Measurements from ENCODE around the gene GAGE12G. TPM values are rescaled to one million over a fixed set of nuclear protein-coding genes. Genes with fewer than 3 reads are reported as not detected.
"Not testable (repeated sequence)": the region's sequence is repeated elsewhere in the genome, so short reads cannot be mapped to it uniquely, and the experiment has no call there.

Gene GAGE12G
- not detected in 2 replicates for total RNA-seq

- DNase-seq (ENCODE audit: extremely low read depth, low read depth, low spot score) = not testable (repeated sequence)
Observed at GRCh38 chrX:49570100-49570499, at the start of gene GAGE12G. GAGE12G (plus strand) TSS chrX:49570400; CDS start chrX:49571555, 1,155 bp downstream.

- not testable (repeated sequence) for DNase-seq (ENCODE audit: extremely low read depth, low read depth, low spot score)
Observed at GRCh38 chrX:49531877-49532276, 38.3 kb upstream of the GAGE12G start, which contains the start of gene GAGE12C. GAGE12C (plus strand) TSS chrX:49532177; CDS start chrX:49533332, 1,155 bp downstream.

GRCh38 chrX:49541433-49541832 lies 28.8 kb upstream of the GAGE12G start, which contains the start of gene GAGE12D:
GAGE12D (plus strand) TSS chrX:49541733; CDS start chrX:49542888, 1,155 bp downstream.
- DNase-seq (ENCODE audit: extremely low read depth, low read depth, low spot score) = not testable (repeated sequence)

- not testable (repeated sequence) for DNase-seq (ENCODE audit: extremely low read depth, low read depth, low spot score)
Observed at GRCh38 chrX:49550989-49551388, 19.2 kb upstream of the GAGE12G start, which contains the start of gene GAGE12E. GAGE12E (plus strand) TSS chrX:49551289; CDS start chrX:49552444, 1,155 bp downstream.

GRCh38 chrX:49560542-49560941 lies 9.7 kb upstream of the GAGE12G start, which contains the start of gene GAGE12F:
GAGE12F (plus strand) TSS chrX:49560842; CDS start chrX:49561997, 1,155 bp downstream.
- not testable (repeated sequence) for DNase-seq (ENCODE audit: extremely low read depth, low read depth, low spot score)

- not testable (repeated sequence) for DNase-seq (ENCODE audit: extremely low read depth, low read depth, low spot score)
Observed at GRCh38 chrX:49568728-49569127, 1.5 kb upstream of the GAGE12G start.

GRCh38 chrX:49569152-49569551 lies 1.0 kb upstream of the GAGE12G start:
- DNase-seq (ENCODE audit: extremely low read depth, low read depth, low spot score) = not testable (repeated sequence)

- not testable (repeated sequence) for DNase-seq (ENCODE audit: extremely low read depth, low read depth, low spot score)
Observed at GRCh38 chrX:49579649-49580048, 9.4 kb downstream of the GAGE12G start, which contains the start of gene GAGE12H. GAGE12H (plus strand) TSS chrX:49579949; CDS start chrX:49581104, 1,155 bp downstream.

- DNase-seq (ENCODE audit: extremely low read depth, low read depth, low spot score) = not testable (repeated sequence)
Observed at GRCh38 chrX:49589196-49589595, 19.0 kb downstream of the GAGE12G start, which contains the start of gene GAGE2A. GAGE2A (plus strand) TSS chrX:49589496; CDS start chrX:49590651, 1,155 bp downstream.

GRCh38 chrX:49589769-49590478 lies 19.7 kb downstream of the GAGE12G start:
- DNase-seq (ENCODE audit: extremely low read depth, low read depth, low spot score) = not testable (repeated sequence)

GRCh38 chrX:49590488-49590887 lies 20.3 kb downstream of the GAGE12G start:
- DNase-seq (ENCODE audit: extremely low read depth, low read depth, low spot score) = not testable (repeated sequence)

GRCh38 chrX:49598720-49599119 lies 28.5 kb downstream of the GAGE12G start, which contains the start of gene GAGE1:
GAGE1 (plus strand) TSS chrX:49599020; CDS start chrX:49600175, 1,155 bp downstream.
- DNase-seq (ENCODE audit: extremely low read depth, low read depth, low spot score) = not testable (repeated sequence)

GRCh38 chrX:49610718-49611310 lies 40.6 kb downstream of the GAGE12G start:
- no peak for DNase-seq (ENCODE audit: extremely low read depth, low read depth, low spot score)

- DNase-seq (ENCODE audit: extremely low read depth, low read depth, low spot score) = no peak
Observed at GRCh38 chrX:49618574-49618973, 48.4 kb downstream of the GAGE12G start.

Other genes starting within 250 kb of the GAGE12G start
- not detected in 2 replicates for gene GAGE12J, start 248.4 kb upstream of the GAGE12G start, total RNA-seq
- gene GAGE13, start 238.8 kb upstream of the GAGE12G start, total RNA-seq = not detected in 2 replicates
- gene GAGE12C, start 38.2 kb upstream of the GAGE12G start, total RNA-seq = not detected in 2 replicates
- gene GAGE12D, start 28.7 kb upstream of the GAGE12G start, total RNA-seq = not detected in 2 replicates
- gene GAGE12E, start 19.1 kb upstream of the GAGE12G start, total RNA-seq = not detected in 2 replicates
- not detected in 2 replicates for gene GAGE12F, start 9.6 kb upstream of the GAGE12G start, total RNA-seq
- gene GAGE12H, start 9.5 kb downstream of the GAGE12G start, total RNA-seq = not detected in 2 replicates
- gene GAGE2A, start 19.1 kb downstream of the GAGE12G start, total RNA-seq = not detected in 2 replicates
- not detected in 2 replicates for gene GAGE1, start 28.6 kb downstream of the GAGE12G start, total RNA-seq
- not detected in 2 replicates for gene PAGE1, start 125.6 kb downstream of the GAGE12G start, total RNA-seq